Fibroblast of lung (primary cell): ENCODE measurements around the gene PLA2G7. TPM values are rescaled to one million over a fixed set of nuclear protein-coding genes. Genes with fewer than 3 reads are reported as not detected.

Experiments
- DNase-seq, 2 donors: peaks; one replicate each; pipeline versions ENCODE4 v3.0.0 to v3.0.0-alpha.2; 2010; ENCODE audit warnings: low read depth in 2 of 2
- H2AFZ ChIP-seq: 2 replicates; pipeline ENCODE4 v1.5.1; 2012; ENCODE audit warnings: low read length, control low read depth, inconsistent platforms
- H3K27ac ChIP-seq: 2 replicates; pipeline ENCODE4 v1.5.1; 2011; ENCODE audit warnings: low read length, control low read depth; ENCODE audit not compliant: insufficient read depth
- H3K27me3 ChIP-seq: 2 replicates; pipeline ENCODE4 v1.5.1; 2011; ENCODE audit warnings: mild to moderate bottlenecking, low read length; ENCODE audit not compliant: control insufficient read depth, insufficient read depth
- H3K36me3 ChIP-seq: 2 replicates; pipeline ENCODE4 v1.5.1; 2011; ENCODE audit warnings: low read length; ENCODE audit not compliant: control insufficient read depth, insufficient read depth
- H3K4me1 ChIP-seq: 2 replicates; pipeline ENCODE4 v1.5.1; 2011; ENCODE audit warnings: low read length; ENCODE audit not compliant: control insufficient read depth, insufficient read depth; ENCODE audit errors: extremely low read depth
- H3K4me2 ChIP-seq: 2 replicates; pipeline ENCODE4 v1.5.1; 2011; ENCODE audit warnings: low read length, control low read depth; ENCODE audit not compliant: insufficient read depth; ENCODE audit errors: extremely low read depth
- H3K4me3 ChIP-seq, 4 experiments: fragments of 200-600 bp in 1 of 4; sonication (generic) in 1 of 4; replicated peaks in 1 of 4; 2 replicates each; pipeline ENCODE4 v1.5.1; 2011 to 2016; ENCODE audit warnings: low read length in 4 of 4, low read depth in 3 of 4, mild to moderate bottlenecking in 3 of 4, control low read depth in 2 of 4, inconsistent platforms in 1 of 4, mixed read lengths in 1 of 4; ENCODE audit not compliant: insufficient read depth in 1 of 4; ENCODE audit errors: control extremely low read depth in 1 of 4
- H3K79me2 ChIP-seq: 2 replicates; pipeline ENCODE4 v1.5.1; 2012; ENCODE audit warnings: mild to moderate bottlenecking, low read length, inconsistent platforms; ENCODE audit not compliant: control insufficient read depth, insufficient read depth
- H3K9ac ChIP-seq: 2 replicates; pipeline ENCODE4 v1.5.1; 2011; ENCODE audit warnings: mild to moderate bottlenecking, low read length, control low read depth; ENCODE audit not compliant: insufficient read depth
- H3K9me3 ChIP-seq: 2 replicates; pipeline ENCODE4 v1.5.1; 2012; ENCODE audit warnings: low read depth, low read length; ENCODE audit not compliant: control insufficient read depth, insufficient read depth
- H4K20me1 ChIP-seq: 2 replicates; pipeline ENCODE4 v1.5.1; 2011; ENCODE audit warnings: low read length; ENCODE audit not compliant: control insufficient read depth, insufficient read depth; ENCODE audit errors: extremely low read depth
- EZH2 ChIP-seq: IDR thresholded peaks from 2 replicates; pipeline ENCODE4 v1.5.1; 2012; ENCODE audit warnings: low read length, control low read depth, mild to moderate bottlenecking; ENCODE audit errors: missing control alignments
- polyA plus RNA-seq, 2 donors: library from polyadenylated mRNA; depleted of rRNA in 1 of 2; stranded (reverse) in 1 of 2; unstranded in 1 of 2; fragments of >200 nt; gene quantifications; 2 replicates each; pipeline ENCODE4 v1.2.1, GENCODE V29; 2011 to 2012; ENCODE audit warnings: missing spikeins in 1 of 2
- total RNA-seq: library from RNA; depleted of rRNA; stranded (reverse); fragments of >200 nt; gene quantifications from 2 replicates; pipeline ENCODE4 v1.2.1, GENCODE V29; 2014
- TF ChIP-seq, protein P1 (sequence below), 2 donors: IDR thresholded peaks in 1 of 2; conservative IDR thresholded peaks in 1 of 2; 1 replicate in 1 of 2; 2 replicates in 1 of 2; pipeline ENCODE4 v1.5.1; 2011 to 2012; ENCODE audit warnings: low read length in 2 of 2, control low read depth in 1 of 2, inconsistent platforms in 1 of 2, low read depth in 1 of 2, mild to moderate bottlenecking in 1 of 2

PLA2G7 gene
- total and polyA plus RNA-seq, 2 donors (not counting 1 experiment from before 2014, with no cell fraction given) = not detected

DNA sequence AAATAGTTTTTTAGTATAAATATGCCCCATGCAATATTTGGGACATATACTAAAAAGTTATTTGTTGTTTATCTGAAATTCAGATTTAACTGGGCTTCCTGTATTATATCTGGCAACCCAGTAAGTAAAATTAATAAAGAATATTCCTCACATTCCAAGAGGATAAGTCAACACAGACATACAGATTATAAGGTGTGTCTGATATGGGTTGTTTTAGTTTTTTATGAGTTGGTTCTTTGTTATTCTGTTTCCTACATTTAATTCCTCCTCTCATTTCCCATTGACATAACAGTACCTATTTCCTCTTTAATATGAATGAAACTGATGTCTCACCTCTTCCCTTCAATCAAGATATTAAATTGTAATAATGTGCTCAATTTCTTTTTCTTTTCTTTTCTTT, 1.7 kb upstream of the PLA2G7 start:
- Histone ChIP-seq H3K4me3 (no peak overlapping the region), H3K79me2 (no peaks in the 10 kb centered on the region), H3K4me2 (no peak overlapping the region), H3K27ac (no peak overlapping the region), H3K4me1 (no peaks in the 10 kb centered on the region), H3K9me3 (no peaks in the 10 kb centered on the region), H4K20me1 (no peaks in the 10 kb centered on the region), H3K9ac (no peak overlapping the region), H3K27me3 (peaks cover 28% of the 10 kb centered on the region), H2AFZ (no peak overlapping the region), H3K36me3 (no peaks in the 10 kb centered on the region)
- no peak for DNase-seq
- no peak for TF ChIP-seq EZH2
- TF ChIP-seq, protein P1, sequence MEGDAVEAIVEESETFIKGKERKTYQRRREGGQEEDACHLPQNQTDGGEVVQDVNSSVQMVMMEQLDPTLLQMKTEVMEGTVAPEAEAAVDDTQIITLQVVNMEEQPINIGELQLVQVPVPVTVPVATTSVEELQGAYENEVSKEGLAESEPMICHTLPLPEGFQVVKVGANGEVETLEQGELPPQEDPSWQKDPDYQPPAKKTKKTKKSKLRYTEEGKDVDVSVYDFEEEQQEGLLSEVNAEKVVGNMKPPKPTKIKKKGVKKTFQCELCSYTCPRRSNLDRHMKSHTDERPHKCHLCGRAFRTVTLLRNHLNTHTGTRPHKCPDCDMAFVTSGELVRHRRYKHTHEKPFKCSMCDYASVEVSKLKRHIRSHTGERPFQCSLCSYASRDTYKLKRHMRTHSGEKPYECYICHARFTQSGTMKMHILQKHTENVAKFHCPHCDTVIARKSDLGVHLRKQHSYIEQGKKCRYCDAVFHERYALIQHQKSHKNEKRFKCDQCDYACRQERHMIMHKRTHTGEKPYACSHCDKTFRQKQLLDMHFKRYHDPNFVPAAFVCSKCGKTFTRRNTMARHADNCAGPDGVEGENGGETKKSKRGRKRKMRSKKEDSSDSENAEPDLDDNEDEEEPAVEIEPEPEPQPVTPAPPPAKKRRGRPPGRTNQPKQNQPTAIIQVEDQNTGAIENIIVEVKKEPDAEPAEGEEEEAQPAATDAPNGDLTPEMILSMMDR (conservative IDR thresholded peaks at IDR 0.05 in 1 of 2, IDR thresholded peaks at IDR 0.05 in 1 of 2; ENCODE audit: low read depth in 1 of 2, low read length in 2 of 2) = no peak

DNA sequence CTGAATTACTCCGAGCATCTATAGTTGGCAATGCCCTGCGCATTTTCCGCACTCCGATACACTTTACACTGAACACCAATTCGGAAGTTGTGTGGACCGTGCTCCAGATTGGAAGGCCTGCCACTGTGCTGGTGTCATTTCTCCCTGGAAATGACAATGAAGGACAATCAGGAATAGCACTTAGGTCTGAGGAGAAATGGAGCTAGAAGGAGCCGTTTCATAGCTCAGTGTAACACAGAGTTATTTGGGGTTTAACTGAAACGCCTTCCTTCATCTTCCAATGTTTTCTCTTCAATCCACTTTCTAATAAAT, 501 bp upstream of the PLA2G7 start:
- Histone ChIP-seq H3K36me3 (no peaks in the 10 kb centered on the region), H3K4me1 (no peaks in the 10 kb centered on the region), H3K9me3 (no peaks in the 10 kb centered on the region), H4K20me1 (no peaks in the 10 kb centered on the region), H3K27ac (no peak overlapping the region), H3K9ac (no peak overlapping the region), H3K4me3 (peak overlapping the region in 1 of 4 experiments; percentile 47), H3K27me3 (peaks cover 28% of the 10 kb centered on the region), H3K79me2 (no peaks in the 10 kb centered on the region), H3K4me2 (no peak overlapping the region), H2AFZ (no peak overlapping the region)
- DNase-seq = no peak
- TF ChIP-seq, protein P1 (conservative IDR thresholded peaks at IDR 0.05 in 1 of 2, IDR thresholded peaks at IDR 0.05 in 1 of 2; ENCODE audit: low read depth in 1 of 2, low read length in 2 of 2) = no peak
- TF ChIP-seq EZH2 = peak; percentile 84

DNA sequence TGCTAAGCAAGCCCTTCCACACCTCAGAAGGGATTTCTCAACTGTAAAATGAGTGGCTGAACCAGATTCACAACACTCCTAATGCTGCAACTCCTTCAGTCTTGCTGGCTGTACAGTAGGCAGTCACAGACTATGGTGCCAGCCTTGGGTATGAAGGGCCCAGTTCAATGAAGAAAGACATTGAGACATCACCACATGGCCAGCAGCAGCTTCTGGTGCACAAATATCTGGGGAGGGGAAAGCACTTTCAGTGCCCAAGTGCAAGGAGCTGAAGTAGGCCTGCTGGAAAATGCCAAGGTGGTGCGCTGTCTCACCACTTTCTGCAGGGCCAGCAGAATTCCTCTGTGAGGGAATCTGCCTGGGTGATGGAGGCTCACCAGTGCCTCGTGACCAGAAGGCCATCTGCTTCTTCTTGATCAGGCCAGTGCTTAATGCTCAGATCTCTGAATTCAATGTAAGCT, 1.8 kb downstream of the PLA2G7 start:
- H3K79me2 ChIP-seq = no peaks in the 10 kb centered on the region
- no peak for TF ChIP-seq EZH2
- TF ChIP-seq, protein P1 (conservative IDR thresholded peaks at IDR 0.05 in 1 of 2, IDR thresholded peaks at IDR 0.05 in 1 of 2; ENCODE audit: low read depth in 1 of 2, low read length in 2 of 2) = no peak

More for the DNA sequence above, 1.8 kb downstream of the PLA2G7 start:
- Histone ChIP-seq H3K27ac (no peak overlapping the region), H3K4me2 (no peak overlapping the region), H3K4me1 (no peaks in the 10 kb centered on the region), H2AFZ (no peak overlapping the region), H3K9ac (no peak overlapping the region), H3K27me3 (peaks cover 28% of the 10 kb centered on the region), H3K36me3 (no peaks in the 10 kb centered on the region), H4K20me1 (no peaks in the 10 kb centered on the region), H3K4me3 (no peak overlapping the region), H3K9me3 (no peaks in the 10 kb centered on the region)
- DNase-seq = no peak
